Smooth muscle cell (in vitro differentiated cells): ENCODE data around the gene PPIA. TPM values are rescaled to one million over a fixed set of nuclear protein-coding genes. Genes with fewer than 3 reads are reported as not detected.

Source experiments
- DNase-seq: peaks from one replicate; lab custom pipeline; 2025; ENCODE audit not compliant: unreplicated experiment; lab: John Stamatoyannopoulos, UW
- H2AFZ ChIP-seq: fragments of 200-600 bp; sonication (generic); 2 replicates; pipeline ENCODE4 v1.6.0; 2016; ENCODE audit warnings: antibody characterized with exemption, low read depth, mild to moderate bottlenecking
- H3F3A ChIP-seq: fragments of 200-600 bp; sonication (generic); 2 replicates; pipeline ENCODE4 v1.6.0; 2017; ENCODE audit warnings: antibody characterized with exemption, low read depth
- H3K27ac ChIP-seq: fragments of 200-600 bp; sonication (generic); 2 replicates; pipeline ENCODE4 v1.5.1; 2016; ENCODE audit warnings: low read depth, mild to moderate bottlenecking
- H3K27me3 ChIP-seq: fragments of 200-600 bp; sonication (generic); 2 replicates; pipeline ENCODE4 v1.6.1; 2016; ENCODE audit warnings: low read depth, mild to moderate bottlenecking
- H3K36me3 ChIP-seq: fragments of 200-600 bp; sonication (generic); 2 replicates; pipeline ENCODE4 v1.5.1; 2016; ENCODE audit warnings: low read depth
- H3K4me1 ChIP-seq: fragments of 200-600 bp; sonication (generic); 2 replicates; pipeline ENCODE4 v1.5.1; 2016; ENCODE audit warnings: low read depth
- H3K4me2 ChIP-seq: fragments of 200-600 bp; sonication (generic); 2 replicates; pipeline ENCODE4 v1.6.0; 2016; ENCODE audit warnings: mild to moderate bottlenecking
- H3K4me3 ChIP-seq: fragments of 200-600 bp; sonication (generic); 2 replicates; pipeline ENCODE4 v1.5.1; 2016; ENCODE audit warnings: mild to moderate bottlenecking
- H3K79me2 ChIP-seq: fragments of 200-600 bp; sonication (generic); 2 replicates; pipeline ENCODE4 v1.6.0; 2016; ENCODE audit warnings: low read depth, mild to moderate bottlenecking
- H3K9ac ChIP-seq: fragments of 200-600 bp; sonication (generic); 2 replicates; pipeline ENCODE4 v1.6.0; 2016; ENCODE audit warnings: low read depth
- H3K9me3 ChIP-seq: fragments of 200-600 bp; sonication (generic); replicated peaks from 2 replicates; pipeline ENCODE4 v1.5.1; 2016; ENCODE audit warnings: low read depth
- H4K20me1 ChIP-seq: fragments of 200-600 bp; sonication (generic); 2 replicates; pipeline ENCODE4 v1.6.0; 2016; ENCODE audit warnings: low read depth
- CTCF ChIP-seq: fragments of 200-600 bp; sonication (generic); IDR thresholded peaks from 2 replicates; pipeline ENCODE4 v1.5.1; 2017; ENCODE audit warnings: borderline replicate concordance, mild to moderate bottlenecking, antibody characterized with exemption; ENCODE audit not compliant: insufficient read depth, poor library complexity, severe bottlenecking
- WGBS: methylation state at CpG from one replicate; pipeline ENCODE4 v1.1.7; 2016; ENCODE audit warnings: low lambda C conversion rate; 5-methylcytosine and 5-hydroxymethylcytosine counted together
- polyA plus RNA-seq: library from polyadenylated mRNA; unstranded; fragments of >200 nt; fragmentation: Nextera tagmentation; extraction: Ambion mirVana; gene quantifications from 2 replicates; pipeline ENCODE4 v1.2.1, GENCODE V29; 2016
- total RNA-seq: library from RNA; depleted of rRNA; stranded (reverse); fragments of >200 nt; gene quantifications from 2 replicates; pipeline ENCODE4 v1.2.3, GENCODE V29; 2014

The PPIA gene
- total and polyA plus RNA-seq, 2 experiments from 2014 or later, result 2,990 to 3,434 TPM

DNA sequence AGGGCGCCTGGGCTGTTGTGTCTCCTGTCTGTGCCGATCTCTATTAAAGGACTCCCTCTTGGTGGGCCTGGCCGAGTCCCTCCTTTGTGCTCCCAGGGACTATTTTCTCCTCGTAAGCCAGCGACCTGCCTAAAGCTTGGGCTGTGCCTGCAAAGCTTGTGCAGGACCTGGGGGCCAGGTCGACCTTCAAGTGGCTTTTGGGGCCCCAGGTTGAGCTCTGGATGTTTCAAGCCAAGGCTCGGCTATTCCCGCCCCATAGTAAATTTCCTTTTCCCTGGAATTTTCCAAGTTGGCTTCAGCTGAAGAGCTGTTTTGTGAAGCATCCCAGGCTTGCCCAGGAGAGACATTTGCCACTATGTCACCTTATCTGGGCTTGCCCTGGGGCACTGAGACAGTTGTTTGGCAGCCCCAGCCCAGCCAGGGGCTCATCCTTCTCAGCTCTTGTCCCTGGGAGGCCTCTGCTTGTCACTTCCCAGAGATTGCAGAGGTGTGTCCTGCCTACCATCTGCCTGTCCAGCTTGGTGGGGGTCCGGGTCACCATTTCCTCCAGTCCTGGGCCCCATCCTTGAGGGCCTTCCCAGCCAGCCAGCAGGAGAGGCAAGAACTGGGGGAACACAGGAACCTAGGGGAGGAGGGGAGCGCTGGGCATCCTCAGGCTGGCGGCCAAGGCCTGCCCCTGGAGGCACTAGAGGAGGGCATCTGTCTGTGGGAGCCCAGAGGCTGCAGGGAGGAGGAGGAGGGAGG lies 27.7 kb upstream of the PPIA start:
- H3K4me2 ChIP-seq, result no peak overlapping the region
- H2AFZ ChIP-seq, result no peak overlapping the region
- H3K36me3 ChIP-seq, result no peaks in the 10 kb centered on the region
- H3K9ac ChIP-seq, result no peak overlapping the region
- H4K20me1 ChIP-seq, result no peaks in the 10 kb centered on the region
- no peak overlapping the region for H3K27ac ChIP-seq
- TF ChIP-seq CTCF, result no peak
- H3K79me2 ChIP-seq, result no peaks in the 10 kb centered on the region
- no peaks in the 10 kb centered on the region for H3K9me3 ChIP-seq
- H3K27me3 ChIP-seq, result no peaks in the 10 kb centered on the region
- DNase-seq, result no peak
- H3K4me1 ChIP-seq, result no peaks in the 10 kb centered on the region
- no peak overlapping the region for H3K4me3 ChIP-seq
- 82% methylated on average over 11 of the region's 11 CpGs for WGBS
- H3F3A ChIP-seq, result peaks cover 8% of the 10 kb centered on the region

- Histone ChIP-seq H3K4me2 (no peak overlapping the region), H4K20me1 (no peaks in the 10 kb centered on the region), H3K27me3 (no peaks in the 10 kb centered on the region), H3K4me1 (no peaks in the 10 kb centered on the region), H3K36me3 (no peaks in the 10 kb centered on the region), H3F3A (peaks cover 8% of the 10 kb centered on the region), H2AFZ (no peak overlapping the region), H3K79me2 (no peaks in the 10 kb centered on the region), H3K27ac (no peak overlapping the region), H3K9me3 (no peaks in the 10 kb centered on the region), H3K9ac (no peak overlapping the region), H3K4me3 (no peak overlapping the region)
- no peak for DNase-seq
- WGBS, result 81% methylated on average over 8 of the region's 8 CpGs
- TF ChIP-seq CTCF, result no peak
Observed at GRCh38 chr7:44769376-44769775, 27.1 kb upstream of the PPIA start.

DNA sequence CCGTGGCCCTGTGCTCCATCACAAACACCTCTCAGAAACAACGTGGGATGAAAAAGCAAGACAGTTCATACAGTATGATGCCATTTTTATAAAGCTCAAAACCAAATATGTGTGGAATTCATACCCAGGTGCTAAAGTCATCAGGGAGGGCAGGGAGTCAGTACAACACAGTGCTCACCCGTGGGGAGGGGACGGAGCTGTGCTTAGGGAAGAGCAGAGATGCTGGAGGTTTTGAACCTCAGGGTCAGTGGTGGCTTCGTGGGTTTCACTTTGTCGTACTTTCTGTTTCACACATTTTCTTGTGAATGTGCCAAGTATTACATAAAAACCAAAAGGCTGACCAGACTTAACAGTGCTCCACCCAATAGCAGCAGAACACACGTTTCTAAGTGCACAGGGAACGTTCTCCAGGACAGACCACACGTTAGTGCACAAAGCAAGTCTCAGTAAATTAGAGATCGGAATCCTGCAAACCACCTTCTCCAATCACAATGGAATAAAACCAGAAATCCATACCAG lies 26.6 kb upstream of the PPIA start:
- no peak overlapping the region for H3K4me3 ChIP-seq
- DNase-seq, result no peak
- no peak overlapping the region for H2AFZ ChIP-seq
- 53% methylated on average over 10 of the region's 10 CpGs for WGBS
- no peaks in the 10 kb centered on the region for H3K9me3 ChIP-seq
- H3K36me3 ChIP-seq, result no peaks in the 10 kb centered on the region
- no peak overlapping the region for H3K9ac ChIP-seq
- H3K4me1 ChIP-seq, result no peaks in the 10 kb centered on the region
- no peak overlapping the region for H3K27ac ChIP-seq
- no peaks in the 10 kb centered on the region for H3K27me3 ChIP-seq
- H4K20me1 ChIP-seq, result no peaks in the 10 kb centered on the region
- peaks cover 8% of the 10 kb centered on the region for H3F3A ChIP-seq
- H3K79me2 ChIP-seq, result no peaks in the 10 kb centered on the region
- H3K4me2 ChIP-seq, result no peak overlapping the region
- no peak for TF ChIP-seq CTCF

DNA sequence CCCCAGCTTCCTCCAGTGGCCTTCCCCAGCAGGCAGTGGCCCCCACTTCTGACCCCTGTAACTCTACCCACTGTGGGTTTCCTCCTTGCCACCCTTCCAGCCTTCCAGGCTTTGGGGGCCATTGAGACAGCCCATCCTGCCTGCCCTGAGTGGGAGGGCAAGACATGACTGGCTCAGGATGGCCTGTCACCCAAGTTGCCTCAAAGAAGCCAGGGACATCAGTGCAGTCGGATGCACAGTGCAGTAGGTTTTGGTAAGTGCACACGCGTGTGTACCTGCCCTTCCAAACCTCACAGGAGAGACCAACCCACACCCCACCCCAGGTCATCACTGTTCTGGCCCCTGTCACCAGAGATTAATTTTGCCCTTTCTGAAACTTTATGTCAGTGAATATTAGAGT lies 25.1 kb upstream of the PPIA start:
- Histone ChIP-seq H4K20me1 (no peaks in the 10 kb centered on the region), H3K4me2 (no peak overlapping the region), H3K27ac (no peak overlapping the region), H3K36me3 (no peaks in the 10 kb centered on the region), H3K4me3 (no peak overlapping the region), H3F3A (peaks cover 8% of the 10 kb centered on the region), H3K9me3 (no peaks in the 10 kb centered on the region), H3K27me3 (no peaks in the 10 kb centered on the region), H3K9ac (no peak overlapping the region), H2AFZ (no peak overlapping the region), H3K79me2 (no peaks in the 10 kb centered on the region), H3K4me1 (no peaks in the 10 kb centered on the region)
- no peak for TF ChIP-seq CTCF
- no peak for DNase-seq
- WGBS, result 67% methylated on average over 3 of the region's 3 CpGs
